ENCODE data around the gene PYGM. TPM values are rescaled to one million over a fixed set of nuclear protein-coding genes. Genes with fewer than 3 reads are reported as not detected.

PYGM gene
- total RNA-seq, 1 experiment from 2014 or later, result 1.7 TPM

- TF ChIP-seq ZFX (IDR thresholded peaks at IDR 0.05) (no peak), ELF1 (IDR thresholded peaks at IDR 0.05; ENCODE audit: borderline replicate concordance, low read depth) (no peak), ZNF274 (IDR thresholded peaks at IDR 0.05; ENCODE audit: low read depth, low read length) (no peak), CBX3 (IDR thresholded peaks at IDR 0.05; ENCODE audit: low read depth) (no peak), JUND (IDR thresholded peaks at IDR 0.05) (no peak), REST (IDR thresholded peaks at IDR 0.05; ENCODE audit: low read depth) (no peak), ZBTB33 (IDR thresholded peaks at IDR 0.05; ENCODE audit: extremely low read depth, insufficient replicate concordance, low read length) (no peak), CEBPB (IDR thresholded peaks at IDR 0.05; ENCODE audit: low read depth) (no peak), SRF (IDR thresholded peaks at IDR 0.05; ENCODE audit: low read depth) (no peak), EZH2phosphoT487 (IDR thresholded peaks at IDR 0.05; ENCODE audit: borderline replicate concordance) (no peak), ATF3 (IDR thresholded peaks at IDR 0.05) (no peak), POLR2A (IDR thresholded peaks at IDR 0.05; ENCODE audit: borderline replicate concordance, extremely low read depth, insufficient read depth, insufficient read length) (no peak), RAD21 (IDR thresholded peaks at IDR 0.05; ENCODE audit: low read depth) (no peak), EGR1 (IDR thresholded peaks at IDR 0.05; ENCODE audit: low read depth) (no peak), POLR2AphosphoS5 (IDR thresholded peaks at IDR 0.05; ENCODE audit: low read depth, low read length) (no peak; the same call in 1 of the 2 replicates), YY1 (IDR thresholded peaks at IDR 0.05; ENCODE audit: extremely low read depth, insufficient replicate concordance, low read depth, low read length) (no peak), SP1 (IDR thresholded peaks at IDR 0.05; ENCODE audit: low read depth) (no peak), EZH2 (IDR thresholded peaks at IDR 0.05) (no peak), TCF7L2 (IDR thresholded peaks at IDR 0.05; ENCODE audit: borderline replicate concordance, extremely low read depth, insufficient read depth, insufficient read length) (no peak), FOSL1 (IDR thresholded peaks at IDR 0.05; ENCODE audit: low read depth) (no peak)
- Histone ChIP-seq H2AFZ (ENCODE audit: low read depth, low read length, poor library complexity, severe bottlenecking) (no peak overlapping the region), H3K4me3 (replicated peaks in 1 of 2; ENCODE audit: low read depth in 1 of 2, low read length in 2 of 2) (no peak overlapping the region), H4K20me1 (ENCODE audit: insufficient read depth) (peaks cover 37% of the 10 kb centered on the region; the same call in 1 of the 2 replicates), H3K9me2 (ENCODE audit: insufficient read depth) (no peaks in the 10 kb centered on the region), H3K27ac (ENCODE audit: low read depth, low read length) (no peak overlapping the region), H3K4me1 (ENCODE audit: control insufficient read depth in 1 of 2, insufficient read depth in 2 of 2, low read length in 2 of 2) (peaks cover 0 to 5% of the 10 kb centered on the region in 2 experiments; a peak in 1 of 4 replicates), H3K4me2 (ENCODE audit: low read length) (no peak overlapping the region), H3K79me2 (ENCODE audit: insufficient read depth, low read length) (peaks cover 71% of the 10 kb centered on the region), H3K9ac (ENCODE audit: low read length) (no peak overlapping the region), H3K9me3 (ENCODE audit: control insufficient read depth in 1 of 2, insufficient read depth in 1 of 2, low read depth in 1 of 2, low read length in 2 of 2) (no peaks in the 10 kb centered on the region), H3K36me3 (ENCODE audit: control insufficient read depth in 1 of 2, insufficient read depth in 2 of 2, low read length in 2 of 2) (peaks cover 79 to 85% of the 10 kb centered on the region in 2 experiments), H3K27me3 (ENCODE audit: insufficient read depth, low read length) (no peaks in the 10 kb centered on the region)
- CTCF ChIA-PET, result no interaction called here
- BruUV-seq (replicated peaks), result no TSS peak
- intact Hi-C loops (cut with micrococcal nuclease), result no loop called here
- no peak for ATAC-seq
- POLR2A ChIA-PET, result interaction anchor here (1.4 kb wide), 1 partner anchor 12 kb away, joined by 3 read pairs; no protein-coding TSS in a partner anchor
- no peak for DNase-seq (ENCODE audit: low read depth, low spot score)
- RAD21 ChIA-PET (ENCODE audit: low non-redundant PET in 1 of 2, low total read pairs in 2 of 2, uncharacterized antibody in 2 of 2, unreplicated experiment in 2 of 2), result no interaction called here
Measured at GRCh38 chr11:64766881-64767280, 7.1 kb upstream of the PYGM start.

Data from HCT116 (cell line).